ENCODE measurements around the gene MROH2B. TPM values are rescaled to one million over a fixed set of nuclear protein-coding genes. Genes with fewer than 3 reads are reported as not detected.

Gene MROH2B
- total and polyA plus RNA-seq, 2 donors (not counting 3 experiments of a cell fraction or from before 2014, with no cell fraction given), result not detected

GRCh38 chr5:40999142-40999541 is 72.0 kb downstream of the MROH2B start:
- Histone ChIP-seq H3K27me3 (ENCODE audit: control insufficient read depth in 2 of 2, insufficient read depth in 2 of 2, low read length in 2 of 2) (no peaks in the 10 kb centered on the region), H3K9me1 (replicated peaks; ENCODE audit: control insufficient read depth, extremely low read depth, insufficient read depth, low read length) (no peaks in the 10 kb centered on the region), H3K9me3 (replicated peaks; ENCODE audit: control insufficient read depth, insufficient read depth, low read length) (no peaks in the 10 kb centered on the region), H3K4me2 (ENCODE audit: insufficient read depth, low read length) (no peak overlapping the region), H3K79me2 (ENCODE audit: control insufficient read depth, insufficient read depth, low read length) (no peaks in the 10 kb centered on the region), H3K27ac (ENCODE audit: insufficient read depth, low read depth, low read length) (no peak overlapping the region), H4K20me1 (replicated peaks; ENCODE audit: control insufficient read depth, extremely low read depth, insufficient read depth, low read length) (no peaks in the 10 kb centered on the region), H3K9ac (replicated peaks; ENCODE audit: extremely low read depth, insufficient read depth, low read length) (no peak overlapping the region), H2AFZ (ENCODE audit: low read depth, low read length) (no peak overlapping the region), H3K4me1 (ENCODE audit: control insufficient read depth, extremely low read depth, insufficient read depth, low read length) (no peaks in the 10 kb centered on the region), H3K36me3 (ENCODE audit: control insufficient read depth in 2 of 2, extremely low read depth in 1 of 2, insufficient read depth in 2 of 2, low read length in 2 of 2) (no peaks in the 10 kb centered on the region), H3K4me3 (replicated peaks in 1 of 3; ENCODE audit: insufficient read depth in 1 of 3, low read depth in 1 of 3, low read length in 3 of 3) (no peak overlapping the region)
- FAIRE-seq, result no peak
- DNase-seq (ENCODE audit: low read depth, low spot score), result no peak
- CTCF ChIA-PET, result no interaction called here
- intact Hi-C loops (cut with micrococcal nuclease), result no loop called here
- TF ChIP-seq GATA2 (IDR thresholded peaks at IDR 0.05; ENCODE audit: insufficient read depth, insufficient read length, low read depth, low read length), result no peak
- no peak for TF ChIP-seq MYC (IDR thresholded peaks at IDR 0.05; ENCODE audit: low read depth, low read length)
- TF ChIP-seq POLR2AphosphoS5 (IDR thresholded peaks at IDR 0.05; ENCODE audit: insufficient read depth, low read depth, low read length), result no peak
- no peak for TF ChIP-seq MAX (IDR thresholded peaks at IDR 0.05; ENCODE audit: insufficient read depth, insufficient read length)
- no peak for TF ChIP-seq FOS (IDR thresholded peaks at IDR 0.05; ENCODE audit: borderline replicate concordance, insufficient read depth, low read length)
- TF ChIP-seq JUN (IDR thresholded peaks at IDR 0.05; ENCODE audit: borderline replicate concordance, insufficient read depth, insufficient read length, low read depth), result no peak
- TF ChIP-seq CTCF (IDR thresholded peaks at IDR 0.05; ENCODE audit: extremely low read depth in 1 of 2, insufficient read depth in 1 of 2, low read depth in 1 of 2, low read length in 2 of 2), result no peak
- TF ChIP-seq POLR2A (IDR thresholded peaks at IDR 0.05; ENCODE audit: low read depth, low read length), result no peak
- no peak for TF ChIP-seq EZH2 (IDR thresholded peaks at IDR 0.05; ENCODE audit: borderline replicate concordance, low read depth, low read length, severe bottlenecking)
- no TSS peak for BruUV-seq (replicated peaks)
- dilution Hi-C loops (cut with MboI; ENCODE audit: extremely low pct_ligation_motif_present, low sequenced_read_pairs), result no loop called here
- POLR2A ChIA-PET, result no interaction called here
